WTC11 (cell line): ENCODE results near the gene CDK4. TPM values are rescaled to one million over a fixed set of nuclear protein-coding genes. Genes with fewer than 3 reads are reported as not detected.
A peak's percentile ranks its signal among the peaks of the same experiment; 100 is the strongest.

Source experiments
- ATAC-seq: fragments of 200-7000 bp; cut with Tn5 transposase; 2 replicates; pipeline ENCODE4 v1.10.0; 2021; ENCODE audit warnings: mild to moderate bottlenecking, moderate library complexity
- CTCF ChIA-PET: fragments of 300-600 bp; sonication (Branson Sonifier 250); formaldehyde crosslinking; loops from one replicate; lab custom pipeline; 2021; ENCODE audit warnings: antibody characterized with exemption; lab: Charles Lee
- POLR2A ChIA-PET: fragments of 350-600 bp; sonication (Branson Sonifier 250); formaldehyde crosslinking; loops from one replicate; lab custom pipeline; 2021; ENCODE audit warnings: antibody characterized with exemption; lab: Charles Lee
- DNase-seq: peaks from one replicate; pipeline ENCODE4 v3.0.0; 2021; ENCODE audit warnings: low spot score
- H3K27ac Mint-ChIP-seq: 2 replicates; pipeline ENCODE4 v1.8.0; 2021; ENCODE audit warnings: mixed read lengths
- H3K27me3 Mint-ChIP-seq: 2 replicates; pipeline ENCODE4 v1.8.0; 2021; ENCODE audit warnings: low read depth, mild to moderate bottlenecking, moderate library complexity, mixed read lengths
- H3K36me3 Mint-ChIP-seq: 2 replicates; pipeline ENCODE4 v1.8.0; 2021; ENCODE audit warnings: mixed read lengths
- H3K4me1 Mint-ChIP-seq: 2 replicates; pipeline ENCODE4 v1.8.0; 2022; ENCODE audit warnings: mixed read lengths
- H3K4me3 Mint-ChIP-seq: 2 replicates; pipeline ENCODE4 v1.8.0; 2021; ENCODE audit warnings: mild to moderate bottlenecking, moderate library complexity, mixed read lengths
- H3K9me3 Mint-ChIP-seq: 2 replicates; pipeline ENCODE4 v1.8.0; 2021; ENCODE audit warnings: mixed read lengths
- AR ChIP-seq: fragments of 250-450 bp; sonication (Bioruptor Pico); IDR thresholded peaks from 2 replicates; pipeline ENCODE4 v1.9.0; 2021; ENCODE audit warnings: mild to moderate bottlenecking
- ATF3 ChIP-seq: sonication (generic); formaldehyde crosslinking; conservative IDR thresholded peaks from 2 replicates; pipeline ENCODE4 v1.8.1; 2022; ENCODE audit warnings: mild to moderate bottlenecking, missing genetic modification reagents
- CDX4 ChIP-seq: fragments of 250-450 bp; sonication (Bioruptor Pico); IDR thresholded peaks from 2 replicates; pipeline ENCODE4 v1.9.0; 2021; ENCODE audit warnings: moderate library complexity, mild to moderate bottlenecking, inconsistent platforms, borderline replicate concordance
- EMX1 ChIP-seq: fragments of 250-450 bp; sonication (Bioruptor Pico); IDR thresholded peaks from 2 replicates; pipeline ENCODE4 v1.8.0; 2021; ENCODE audit warnings: mild to moderate bottlenecking
- ERG ChIP-seq: fragments of 250-450 bp; sonication (Bioruptor Pico); IDR thresholded peaks from 2 replicates; pipeline ENCODE4 v1.8.0; 2021; ENCODE audit warnings: mild to moderate bottlenecking
- ETV6 ChIP-seq: sonication (generic); formaldehyde crosslinking; IDR thresholded peaks from 2 replicates; pipeline ENCODE4 v1.8.1; 2022; ENCODE audit warnings: mild to moderate bottlenecking, missing genetic modification reagents
- GRHL2 ChIP-seq: fragments of 250-450 bp; sonication (Bioruptor Pico); IDR thresholded peaks from 2 replicates; pipeline ENCODE4 v1.8.0; 2022; ENCODE audit warnings: mild to moderate bottlenecking, moderate library complexity; ENCODE audit not compliant: insufficient replicate concordance, severe bottlenecking
- IRF1 ChIP-seq: sonication (generic); formaldehyde crosslinking; IDR thresholded peaks from 2 replicates; pipeline ENCODE4 v1.8.0; 2023; ENCODE audit warnings: missing genetic modification reagents
- JUN ChIP-seq: sonication (generic); formaldehyde crosslinking; IDR thresholded peaks from 2 replicates; pipeline ENCODE4 v1.8.0; 2023; ENCODE audit warnings: mild to moderate bottlenecking, missing genetic modification reagents
- MYBL2 ChIP-seq: sonication (generic); formaldehyde crosslinking; IDR thresholded peaks from 2 replicates; pipeline ENCODE4 v1.8.1; 2023; ENCODE audit warnings: mild to moderate bottlenecking, moderate library complexity, missing genetic modification reagents
- NFYB ChIP-seq: sonication (generic); formaldehyde crosslinking; conservative IDR thresholded peaks from 2 replicates; pipeline ENCODE4 v1.8.0; 2022; ENCODE audit warnings: low read depth, missing genetic modification reagents
- PRDM15 ChIP-seq: sonication (generic); formaldehyde crosslinking; IDR thresholded peaks from 2 replicates; pipeline ENCODE4 v1.8.0; 2022; ENCODE audit warnings: missing genetic modification reagents
- PRRX2 ChIP-seq: fragments of 250-450 bp; sonication (Bioruptor Pico); IDR thresholded peaks from 2 replicates; pipeline ENCODE4 v1.8.0; 2021; ENCODE audit warnings: mild to moderate bottlenecking
- TEAD1 ChIP-seq: sonication (generic); formaldehyde crosslinking; IDR thresholded peaks from 2 replicates; pipeline ENCODE4 v1.8.0; 2022; ENCODE audit warnings: mild to moderate bottlenecking, missing genetic modification reagents
- ZMAT4 ChIP-seq: fragments of 250-450 bp; sonication (Bioruptor Pico); IDR thresholded peaks from 2 replicates; pipeline ENCODE4 v1.9.0; 2021; ENCODE audit warnings: mild to moderate bottlenecking
- ZNF138 ChIP-seq: sonication (generic); formaldehyde crosslinking; conservative IDR thresholded peaks from 2 replicates; pipeline ENCODE4 v1.8.1; 2022; ENCODE audit warnings: mild to moderate bottlenecking, moderate library complexity, missing genetic modification reagents
- ZNF416 ChIP-seq: fragments of 250-450 bp; sonication (Bioruptor Pico); IDR thresholded peaks from 2 replicates; pipeline ENCODE4 v1.9.0; 2021; ENCODE audit warnings: mild to moderate bottlenecking, inconsistent platforms
- ZNF671 ChIP-seq: fragments of 250-450 bp; sonication (Bioruptor Pico); IDR thresholded peaks from 2 replicates; pipeline ENCODE4 v1.8.0; 2021; ENCODE audit warnings: mild to moderate bottlenecking
- ZSCAN18 ChIP-seq: fragments of 250-450 bp; sonication (Bioruptor Pico); IDR thresholded peaks from 2 replicates; pipeline ENCODE4 v2.1.2; 2022; ENCODE audit warnings: mild to moderate bottlenecking, moderate library complexity
- total RNA-seq: library from RNA; stranded (reverse); gene quantifications from 3 replicates; pipeline ENCODE4 v1.2.3, GENCODE V29; 2021

Gene CDK4
- total RNA-seq, 1 experiment from 2014 or later: 152 TPM

GRCh38 chr12:57766464-57767304 is 14.6 kb upstream of the CDK4 start, which contains the start of gene CYP27B1:
TSS of gene CYP27B1 (minus strand) at chr12:57767078. CDS start at chr12:57767041, 37 bp downstream.
- no peaks in the 10 kb centered on the region for H3K9me3 Mint-ChIP-seq
- no peak within 1 kb of the TSS for H3K27ac Mint-ChIP-seq
- H3K4me1 Mint-ChIP-seq: peaks cover 36% of the 10 kb centered on the region
- H3K27me3 Mint-ChIP-seq: peaks cover 66% of the 10 kb centered on the region
- peaks cover 23% of the 10 kb centered on the region for H3K36me3 Mint-ChIP-seq
- peak; percentile 44 for ATAC-seq
- H3K4me3 Mint-ChIP-seq: peak within 1 kb of the TSS; percentile 74
- ChIA-PET POLR2A (interaction anchor here (0.7 to 1.3 kb wide), 4 partner anchors 10 to 163 kb away, joined by 3 to 7 read pairs (median 5); partner anchors contain the start of gene TSFM), CTCF (interaction anchor here (0.7 to 5.3 kb wide), 14 partner anchors 8 to 183 kb away, joined by 3 to 80 read pairs (median 4); partner anchors contain the start of genes ARHGEF25, AVIL, B4GALNT1 and CDK4)
- DNase-seq: peak; percentile 61
- TF ChIP-seq ETV6 (CRISPR knock-in tag) (no peak), AR (0 out of 2 replicates have a peak, but pooled peaks have one; percentile 62), NFYB (no peak), ZNF138 (0 out of 2 replicates have a peak, but pooled peaks have one; percentile 62), CDX4 (CRISPR knock-in tag) (no peak), PRRX2 (peak; percentile 60; the same call in 1 of the 2 replicates), ZNF416 (CRISPR knock-in tag) (0 out of 2 replicates have a peak, but pooled peaks have one; percentile 24), ZSCAN18 (CRISPR knock-in tag) (no peak)

- Mint-ChIP-seq H3K27ac (no peak overlapping the region), H3K4me1 (peaks cover 33% of the 10 kb centered on the region), H3K9me3 (no peaks in the 10 kb centered on the region), H3K36me3 (peaks cover 23% of the 10 kb centered on the region)
- DNase-seq: no peak
- TF ChIP-seq JUN (no peak), PRDM15 (CRISPR knock-in tag) (no peak), EMX1 (CRISPR knock-in tag) (peak; percentile 61; the same call in 1 of the 2 replicates), GRHL2 (CRISPR knock-in tag) (no peak), ATF3 (CRISPR knock-in tag) (no peak), ZNF671 (CRISPR knock-in tag) (no peak), ERG (0 out of 2 replicates have a peak, but pooled peaks have one; percentile 62), PRRX2 (0 out of 2 replicates have a peak, but pooled peaks have one; percentile 57), ZMAT4 (CRISPR knock-in tag) (no peak), IRF1 (CRISPR knock-in tag) (0 out of 2 replicates have a peak, but pooled peaks have one; percentile 17), TEAD1 (CRISPR knock-in tag) (no peak), MYBL2 (no peak)
- TF ChIP-seq, all 79 proteins: peak for 4
- ATAC-seq: peak; percentile 3
- Mint-ChIP-seq H3K27me3 (peaks cover 74% of the 10 kb centered on the region), H3K4me3 (peak overlapping the region; percentile 74)
- ChIA-PET CTCF (interaction anchor here (0.7 to 5.3 kb wide), 10 partner anchors 9 to 182 kb away, joined by 3 to 80 read pairs (median 4); partner anchors contain the start of genes ARHGEF25, AVIL and B4GALNT1), POLR2A (interaction anchor here (0.7 to 1.3 kb wide), 3 partner anchors 9 to 162 kb away, joined by 3 to 7 read pairs (median 6); no protein-coding TSS in a partner anchor)
Observed at GRCh38 chr12:57765698-57766463, 13.8 kb upstream of the CDK4 start.
